Ectodermal cell (in vitro differentiated cells): ENCODE data around the gene PPARG.
"Not testable (repeated sequence)": the region's sequence is repeated elsewhere in the genome, so short reads cannot be mapped to it uniquely, and the experiment has no call there.

Experiments used
- H3K27ac ChIP-seq: 2 replicates; pipeline ENCODE4 v1.7.0; 2013; ENCODE audit warnings: mild to moderate bottlenecking, low read depth, low read length; ENCODE audit not compliant: insufficient read depth, poor library complexity, severe bottlenecking
- H3K27me3 ChIP-seq: 2 replicates; pipeline ENCODE4 v1.7.0; 2013; ENCODE audit warnings: mild to moderate bottlenecking, low read length; ENCODE audit not compliant: insufficient read depth, control insufficient read depth, poor library complexity, severe bottlenecking
- H3K36me3 ChIP-seq: one replicate; pipeline ENCODE4 v1.7.0; 2013; ENCODE audit warnings: low read length; ENCODE audit not compliant: control insufficient read depth, insufficient read depth
- H3K4me1 ChIP-seq: one replicate; pipeline ENCODE4 v1.7.0; 2013; ENCODE audit warnings: low read length; ENCODE audit not compliant: control insufficient read depth, insufficient read depth
- H3K4me3 ChIP-seq: 2 replicates; pipeline ENCODE4 v1.7.0; 2013; ENCODE audit warnings: low read depth, low read length, control low read depth; ENCODE audit not compliant: insufficient read depth
- H3K9me3 ChIP-seq: 2 replicates; pipeline ENCODE4 v1.7.0; 2013; ENCODE audit warnings: mild to moderate bottlenecking, low read length, moderate library complexity; ENCODE audit not compliant: control insufficient read depth
- WGBS, 2 experiments: methylation state at CpG; one replicate each; pipeline ENCODE4 v1.1.7; 2013; ENCODE audit warnings: missing lambda C conversion rate in 2 of 2; 5-methylcytosine and 5-hydroxymethylcytosine counted together

Gene PPARG

GRCh38 chr3:12468276-12468675, 179.4 kb downstream of the PPARG start:
- Histone ChIP-seq H3K36me3 (no peaks in the 10 kb centered on the region), H3K4me3 (no peak overlapping the region), H3K4me1 (no peaks in the 10 kb centered on the region), H3K9me3 (no peaks in the 10 kb centered on the region), H3K27me3 (no peaks in the 10 kb centered on the region), H3K27ac (no peak overlapping the region)
- WGBS, 2 experiments, result 90 to 95% methylated on average over 6 of the region's 6 CpGs

- no peaks in the 10 kb centered on the region for H3K4me1 ChIP-seq
- no peaks in the 10 kb centered on the region for H3K9me3 ChIP-seq
- 84 to 90% methylated on average over 2 of the region's 2 CpGs for WGBS, 2 experiments
- H3K4me3 ChIP-seq, result no peak overlapping the region
- H3K36me3 ChIP-seq, result no peaks in the 10 kb centered on the region
- H3K27me3 ChIP-seq, result no peaks in the 10 kb centered on the region
- H3K27ac ChIP-seq, result no peak overlapping the region
Measured at GRCh38 chr3:12468757-12469156, 179.9 kb downstream of the PPARG start.

GRCh38 chr3:12469222-12469621, 180.4 kb downstream of the PPARG start:
- not testable (repeated sequence) for H3K27me3 ChIP-seq, H3K4me1 ChIP-seq
- WGBS, 2 experiments, result 65% methylated on average over 7 of the region's 7 CpGs

GRCh38 chr3:12470111-12470510, 181.2 kb downstream of the PPARG start:
- Histone ChIP-seq H3K36me3 (no peaks in the 10 kb centered on the region), H3K4me1 (no peaks in the 10 kb centered on the region), H3K4me3 (no peak overlapping the region), H3K9me3 (no peaks in the 10 kb centered on the region), H3K27ac (no peak overlapping the region), H3K27me3 (no peaks in the 10 kb centered on the region)
- WGBS, 2 experiments, result 83% methylated on average over 5 of the region's 5 CpGs

More at GRCh38 chr3:12469222-12469621, 180.4 kb downstream of the PPARG start:
- not testable (repeated sequence) for H3K27ac ChIP-seq, H3K4me3 ChIP-seq, H3K36me3 ChIP-seq, H3K9me3 ChIP-seq

- 92 to 93% methylated on average over 3 of the region's 3 CpGs for WGBS, 2 experiments
- Histone ChIP-seq H3K4me1 (no peaks in the 10 kb centered on the region), H3K4me3 (no peak overlapping the region), H3K9me3 (no peaks in the 10 kb centered on the region), H3K27ac (no peak overlapping the region), H3K36me3 (no peaks in the 10 kb centered on the region), H3K27me3 (no peaks in the 10 kb centered on the region)
Measured at GRCh38 chr3:12470680-12471079, 181.8 kb downstream of the PPARG start.

GRCh38 chr3:12471241-12471640, 182.4 kb downstream of the PPARG start:
- Histone ChIP-seq H3K4me3 (no peak overlapping the region), H3K36me3 (no peaks in the 10 kb centered on the region), H3K9me3 (no peaks in the 10 kb centered on the region), H3K27ac (no peak overlapping the region), H3K27me3 (no peaks in the 10 kb centered on the region), H3K4me1 (no peaks in the 10 kb centered on the region)
- WGBS, 2 experiments, result 78 to 80% methylated on average over 11 of the region's 11 CpGs

GRCh38 chr3:12472000-12472610, 183.2 kb downstream of the PPARG start:
- Histone ChIP-seq H3K27ac (no peak overlapping the region), H3K36me3 (no peaks in the 10 kb centered on the region), H3K4me3 (no peak overlapping the region), H3K4me1 (no peaks in the 10 kb centered on the region), H3K27me3 (no peaks in the 10 kb centered on the region), H3K9me3 (no peaks in the 10 kb centered on the region)
- WGBS, 2 experiments, result 88% methylated on average over 11 of the region's 11 CpGs

GRCh38 chr3:12472796-12473195, 183.9 kb downstream of the PPARG start:
- no peak overlapping the region for H3K4me3 ChIP-seq
- no peaks in the 10 kb centered on the region for H3K36me3 ChIP-seq
- H3K27me3 ChIP-seq, result no peaks in the 10 kb centered on the region
- no peak overlapping the region for H3K27ac ChIP-seq
- H3K4me1 ChIP-seq, result no peaks in the 10 kb centered on the region
- H3K9me3 ChIP-seq, result no peaks in the 10 kb centered on the region
- 67 to 84% methylated on average over 4 to 5 of the region's 5 CpGs for WGBS, 2 experiments

GRCh38 chr3:12473511-12473910, 184.6 kb downstream of the PPARG start:
- Histone ChIP-seq H3K9me3 (no peaks in the 10 kb centered on the region), H3K36me3 (no peaks in the 10 kb centered on the region), H3K27ac (no peak overlapping the region), H3K4me3 (no peak overlapping the region), H3K4me1 (no peaks in the 10 kb centered on the region), H3K27me3 (no peaks in the 10 kb centered on the region)
- WGBS, 2 experiments, result 95% methylated on average over 9 of the region's 9 CpGs

GRCh38 chr3:12476238-12476897, 187.5 kb downstream of the PPARG start:
- Histone ChIP-seq H3K4me1 (no peaks in the 10 kb centered on the region), H3K27me3 (no peaks in the 10 kb centered on the region), H3K27ac (no peak overlapping the region), H3K36me3 (no peaks in the 10 kb centered on the region), H3K4me3 (no peak overlapping the region), H3K9me3 (no peaks in the 10 kb centered on the region)
- 87 to 88% methylated on average over 5 of the region's 5 CpGs for WGBS, 2 experiments
